Uterus (tissue), 2 donors: ENCODE data around the gene GAS7.

Experiments
- CTCF ChIP-seq, 4 experiments: fragments of 200-600 bp in 2 of 4; fragments of 450-650 bp in 2 of 4; sonication (generic) in 2 of 4; IDR thresholded peaks; one replicate each; pipeline ENCODE4 v1.5.1; 2016 to 2019; ENCODE audit warnings: antibody characterized with exemption in 4 of 4, mild to moderate bottlenecking in 2 of 4, moderate library complexity in 1 of 4
- POLR2A ChIP-seq, 2 donors: fragments of 450-650 bp; IDR thresholded peaks; one replicate each; pipeline ENCODE4 v1.6.1; 2016; ENCODE audit warnings: antibody characterized with exemption in 2 of 2, mild to moderate bottlenecking in 1 of 2, moderate library complexity in 1 of 2

- no peak for TF ChIP-seq CTCF (IDR thresholded peaks at IDR 0.05)
- no peak for TF ChIP-seq POLR2A (IDR thresholded peaks at IDR 0.05)
Measured at GRCh38 chr17:10021272-10021984, 177.0 kb downstream of the GAS7 start.
